Vagina (tissue), 2 donors: Measurements from ENCODE around the gene SHD. TPM values are rescaled to one million over a fixed set of nuclear protein-coding genes. Genes with fewer than 3 reads are reported as not detected.

Experiments
- DNase-seq, 2 donors: peaks; one replicate each; pipeline ENCODE4 v3.0.0-alpha.2; 2017; ENCODE audit errors: extremely low spot score in 2 of 2
- H3K27ac ChIP-seq: fragments of 200-600 bp; sonication (generic); one replicate; pipeline ENCODE4 v1.5.1; 2019
- H3K27me3 ChIP-seq: fragments of 200-600 bp; sonication (generic); one replicate; pipeline ENCODE4 v1.5.1; 2019
- H3K36me3 ChIP-seq, 2 donors: fragments of 200-600 bp; sonication (generic); one replicate each; pipeline ENCODE4 v1.5.1; 2017 to 2019
- H3K4me1 ChIP-seq: fragments of 200-600 bp; sonication (generic); one replicate; pipeline ENCODE4 v1.5.1; 2019
- H3K4me3 ChIP-seq, 2 donors: fragments of 200-600 bp; sonication (generic); 1 replicate in 1 of 2; 2 replicates in 1 of 2; pipeline ENCODE4 v1.5.1; 2016 to 2019
- H3K9me3 ChIP-seq: fragments of 200-600 bp; sonication (generic); one replicate; pipeline ENCODE4 v1.5.1; 2019
- CTCF ChIP-seq, 3 experiments: fragments of 450-650 bp in 2 of 3; fragments of 200-600 bp in 1 of 3; sonication (generic) in 1 of 3; IDR thresholded peaks; one replicate each; pipeline ENCODE4 v1.5.1; 2017 to 2019; ENCODE audit warnings: antibody characterized with exemption in 3 of 3, mild to moderate bottlenecking in 2 of 3, moderate library complexity in 2 of 3
- POLR2A ChIP-seq, 2 donors: fragments of 450-650 bp; IDR thresholded peaks; one replicate each; pipeline ENCODE4 v1.6.1; 2017; ENCODE audit warnings: antibody characterized with exemption in 2 of 2, mild to moderate bottlenecking in 2 of 2, moderate library complexity in 2 of 2
- POLR2AphosphoS5 ChIP-seq, 2 donors: sonication (generic); formaldehyde crosslinking; IDR thresholded peaks; one replicate each; pipeline ENCODE4 v1.9.0; 2017; ENCODE audit warnings: antibody characterized with exemption in 2 of 2, mild to moderate bottlenecking in 2 of 2, low read depth in 1 of 2; ENCODE audit not compliant: insufficient read depth in 1 of 2
- intact Hi-C: fragments of 100-400 bp; cut with DNase I; formaldehyde crosslinking; loops from one replicate; pipeline ENCODE4 v1.15.1; 2023
- total RNA-seq: library from RNA; depleted of rRNA; stranded (reverse); fragments of >200 nt; gene quantifications from one replicate; pipeline ENCODE4 v1.2.3, GENCODE V29; 2016

Gene SHD
- total RNA-seq, 1 donor from 2014 or later = not detected

GRCh38 chr19:4294389-4294788 is 15.3 kb downstream of the SHD start:
- Histone ChIP-seq H3K27ac (no peak overlapping the region), H3K9me3 (no peaks in the 10 kb centered on the region), H3K27me3 (no peaks in the 10 kb centered on the region), H3K4me1 (no peaks in the 10 kb centered on the region), H3K4me3 (no peak overlapping the region), H3K36me3 (no peaks in the 10 kb centered on the region)
- intact Hi-C loops = no loop called here
- DNase-seq = no peak
- TF ChIP-seq CTCF (IDR thresholded peaks at IDR 0.05) (no peak), POLR2AphosphoS5 (IDR thresholded peaks at IDR 0.05; ENCODE audit: insufficient read depth in 1 of 2, low read depth in 1 of 2) (no peak), POLR2A (IDR thresholded peaks at IDR 0.05) (no peak)

GRCh38 chr19:4295972-4296771 is 17.1 kb downstream of the SHD start:
- no peaks in the 10 kb centered on the region for H3K27me3 ChIP-seq
- DNase-seq = no peak
- H3K27ac ChIP-seq = no peak overlapping the region
- intact Hi-C loops = no loop called here
- H3K36me3 ChIP-seq = no peaks in the 10 kb centered on the region
- no peak overlapping the region for H3K4me3 ChIP-seq
- no peaks in the 10 kb centered on the region for H3K9me3 ChIP-seq
- no peaks in the 10 kb centered on the region for H3K4me1 ChIP-seq
- TF ChIP-seq CTCF (IDR thresholded peaks at IDR 0.05) (no peak), POLR2A (IDR thresholded peaks at IDR 0.05) (no peak), POLR2AphosphoS5 (IDR thresholded peaks at IDR 0.05; ENCODE audit: insufficient read depth in 1 of 2, low read depth in 1 of 2) (no peak)

GRCh38 chr19:4297901-4298809 is 19.1 kb downstream of the SHD start:
- H3K4me3 ChIP-seq = no peak overlapping the region
- H3K36me3 ChIP-seq = no peaks in the 10 kb centered on the region
- H3K27me3 ChIP-seq = no peaks in the 10 kb centered on the region
- H3K9me3 ChIP-seq = no peaks in the 10 kb centered on the region
- no peak for DNase-seq
- H3K27ac ChIP-seq = no peak overlapping the region
- TF ChIP-seq CTCF (IDR thresholded peaks at IDR 0.05) (no peak), POLR2AphosphoS5 (IDR thresholded peaks at IDR 0.05; ENCODE audit: insufficient read depth in 1 of 2, low read depth in 1 of 2) (no peak), POLR2A (IDR thresholded peaks at IDR 0.05) (no peak)
- H3K4me1 ChIP-seq = no peaks in the 10 kb centered on the region
- intact Hi-C loops = no loop called here

- intact Hi-C loops = no loop called here
- no peak for DNase-seq
- Histone ChIP-seq H3K4me1 (no peaks in the 10 kb centered on the region), H3K27me3 (no peaks in the 10 kb centered on the region), H3K4me3 (no peak overlapping the region), H3K36me3 (no peaks in the 10 kb centered on the region), H3K27ac (no peak overlapping the region), H3K9me3 (no peaks in the 10 kb centered on the region)
- TF ChIP-seq POLR2A (IDR thresholded peaks at IDR 0.05) (no peak), CTCF (IDR thresholded peaks at IDR 0.05) (no peak), POLR2AphosphoS5 (IDR thresholded peaks at IDR 0.05; ENCODE audit: insufficient read depth in 1 of 2, low read depth in 1 of 2) (no peak)
Observed at GRCh38 chr19:4298810-4299550, 19.9 kb downstream of the SHD start.
